Measurements from ENCODE around the gene MRPL51. TPM values are rescaled to one million over a fixed set of nuclear protein-coding genes. Genes with fewer than 3 reads are reported as not detected.
A peak's percentile ranks its signal among the peaks of the same experiment; 100 is the strongest.

Gene MRPL51
- polyA plus RNA-seq, 1 donor (not counting 4 experiments of a cell fraction or from before 2014, with no cell fraction given) = 184 TPM

GRCh38 chr12:6457220-6457945 is 35.7 kb downstream of the MRPL51 start:
- no peak for FAIRE-seq
- H3K36me3 ChIP-seq (ENCODE audit: control insufficient read depth in 2 of 2, extremely low read depth in 1 of 2, insufficient read depth in 2 of 2, low read length in 2 of 2) = peaks cover 8 to 26% of the 10 kb centered on the region in 2 experiments
- TF ChIP-seq EZH2 (IDR thresholded peaks at IDR 0.05; ENCODE audit: low read length) = no peak
- no peak for TF ChIP-seq CTCF (optimal IDR thresholded peaks at IDR 0.05 in 1 of 3, IDR thresholded peaks at IDR 0.05 in 1 of 3, conservative IDR thresholded peaks at IDR 0.05 in 1 of 3; ENCODE audit: extremely low read depth in 1 of 3, insufficient read depth in 2 of 3, low read length in 3 of 3)
- H3K9ac ChIP-seq (ENCODE audit: control insufficient read depth, extremely low read depth, insufficient read depth, low read length) = no peak overlapping the region
- H3K9me3 ChIP-seq (ENCODE audit: control insufficient read depth, low read depth, low read length) = no peaks in the 10 kb centered on the region
- H3K27ac ChIP-seq (ENCODE audit: control insufficient read depth, insufficient read depth, low read length) = no peak overlapping the region
- H3K4me2 ChIP-seq (ENCODE audit: control insufficient read depth, extremely low read depth, insufficient read depth, low read depth, low read length) = no peak overlapping the region
- H4K20me1 ChIP-seq (ENCODE audit: control insufficient read depth, extremely low read depth, insufficient read depth, low read length) = no peaks in the 10 kb centered on the region
- H3K79me2 ChIP-seq (ENCODE audit: control insufficient read depth, insufficient read depth, low read length) = no peaks in the 10 kb centered on the region
- H3K9me1 ChIP-seq (ENCODE audit: control insufficient read depth, extremely low read depth, insufficient read depth, low read length) = no peaks in the 10 kb centered on the region
- H3K4me1 ChIP-seq (ENCODE audit: control insufficient read depth, extremely low read depth, insufficient read depth, low read length) = peaks cover 10% of the 10 kb centered on the region
- no peak overlapping the region for H2AFZ ChIP-seq (ENCODE audit: control insufficient read depth, low read length)
- no peak overlapping the region for H3K4me3 ChIP-seq (ENCODE audit: control insufficient read depth in 2 of 3, extremely low read depth in 1 of 3, insufficient read depth in 2 of 3, low read depth in 1 of 3, low read length in 3 of 3)
- no peaks in the 10 kb centered on the region for H3K27me3 ChIP-seq (ENCODE audit: control insufficient read depth, extremely low read depth, insufficient read depth, low read length)
- DNase-seq (ENCODE audit: low read depth, low spot score) = no peak
- dilution Hi-C loops (cut with MboI; ENCODE audit: extremely low pct_ligation_motif_present, low sequenced_read_pairs) = no loop called here

- TF ChIP-seq EZH2 (IDR thresholded peaks at IDR 0.05; ENCODE audit: low read length) (no peak), CTCF (optimal IDR thresholded peaks at IDR 0.05 in 1 of 3, IDR thresholded peaks at IDR 0.05 in 1 of 3, conservative IDR thresholded peaks at IDR 0.05 in 1 of 3; ENCODE audit: extremely low read depth in 1 of 3, insufficient read depth in 2 of 3, low read length in 3 of 3) (no peak)
- DNase-seq (ENCODE audit: low read depth, low spot score) (no peak), FAIRE-seq (peak; percentile 36)
- dilution Hi-C loops (cut with MboI; ENCODE audit: extremely low pct_ligation_motif_present, low sequenced_read_pairs) = no loop called here
- H3K9me3 ChIP-seq (ENCODE audit: control insufficient read depth, low read depth, low read length) = no peaks in the 10 kb centered on the region
- peaks cover 3 to 5% of the 10 kb centered on the region in 2 experiments for H3K36me3 ChIP-seq (ENCODE audit: control insufficient read depth in 2 of 2, extremely low read depth in 1 of 2, insufficient read depth in 2 of 2, low read length in 2 of 2)
- H3K4me3 ChIP-seq (ENCODE audit: control insufficient read depth in 2 of 3, extremely low read depth in 1 of 3, insufficient read depth in 2 of 3, low read depth in 1 of 3, low read length in 3 of 3) = peak overlapping the region in 2 of 3 experiments; percentile 52 to 56
- H3K9ac ChIP-seq (ENCODE audit: control insufficient read depth, extremely low read depth, insufficient read depth, low read length) = no peak overlapping the region
- peak overlapping the region; percentile 72 for H3K27ac ChIP-seq (ENCODE audit: control insufficient read depth, insufficient read depth, low read length)
- H3K9me1 ChIP-seq (ENCODE audit: control insufficient read depth, extremely low read depth, insufficient read depth, low read length) = no peaks in the 10 kb centered on the region
- H3K4me2 ChIP-seq (ENCODE audit: control insufficient read depth, extremely low read depth, insufficient read depth, low read depth, low read length) = peak overlapping the region; percentile 95
- H3K79me2 ChIP-seq (ENCODE audit: control insufficient read depth, insufficient read depth, low read length) = no peaks in the 10 kb centered on the region
- H4K20me1 ChIP-seq (ENCODE audit: control insufficient read depth, extremely low read depth, insufficient read depth, low read length) = no peaks in the 10 kb centered on the region
- H3K27me3 ChIP-seq (ENCODE audit: control insufficient read depth, extremely low read depth, insufficient read depth, low read length) = no peaks in the 10 kb centered on the region
- H3K4me1 ChIP-seq (ENCODE audit: control insufficient read depth, extremely low read depth, insufficient read depth, low read length) = peaks cover 20% of the 10 kb centered on the region
- no peak overlapping the region for H2AFZ ChIP-seq (ENCODE audit: control insufficient read depth, low read length)
Observed at GRCh38 chr12:6452944-6453630, 40.0 kb downstream of the MRPL51 start.

Data from keratinocyte (primary cell).